Panc1 (cell line): Measurements from ENCODE around the gene CPPED1. TPM values are rescaled to one million over a fixed set of nuclear protein-coding genes. Genes with fewer than 3 reads are reported as not detected.

Source experiments
- ATAC-seq: fragments of 200-7000 bp; cut with Tn5 transposase; 2 replicates; pipeline ENCODE4 v1.9.1; 2020; ENCODE audit warnings: mild to moderate bottlenecking, moderate library complexity
- BruUV-seq: library from RNA; stranded (reverse); fragments of 400-500 nt; replicated peaks from 2 replicates; lab custom pipeline; 2021; lab: Mats Ljungman, UMichigan
- CTCF ChIA-PET: fragments of 300-600 bp; sonication (Branson Sonifier 250); formaldehyde crosslinking; loops from one replicate; lab custom pipeline; 2022; ENCODE audit warnings: antibody characterized with exemption; lab: Charles Lee
- POLR2A ChIA-PET: fragments of 300-600 bp; sonication (Branson Sonifier 250); formaldehyde crosslinking; loops from one replicate; lab custom pipeline; 2022; ENCODE audit warnings: antibody characterized with exemption; lab: Charles Lee
- DNase-seq: peaks from one replicate; pipeline ENCODE4 v3.0.0-alpha.2; 2010; ENCODE audit warnings: low read depth, low spot score
- H3K27ac ChIP-seq: 2 replicates; pipeline ENCODE4 v1.5.1; 2011; ENCODE audit warnings: mild to moderate bottlenecking, low read length, inconsistent platforms
- H3K27me3 ChIP-seq: fragments of 200-500 bp; sonication (Bioruptor generic); 2 replicates; pipeline ENCODE4 v1.6.0; 2014; ENCODE audit warnings: low read length, inconsistent platforms; ENCODE audit not compliant: control insufficient read depth, insufficient read depth
- H3K36me3 ChIP-seq: fragments of 200-500 bp; sonication (Bioruptor generic); 2 replicates; pipeline ENCODE4 v1.5.1; 2014; ENCODE audit warnings: inconsistent platforms, mild to moderate bottlenecking, low read length, moderate library complexity; ENCODE audit not compliant: control insufficient read depth, insufficient read depth
- H3K4me1 ChIP-seq: 2 replicates; pipeline ENCODE4 v1.5.1; 2011; ENCODE audit warnings: inconsistent platforms, mild to moderate bottlenecking, low read length, moderate library complexity; ENCODE audit not compliant: control insufficient read depth, insufficient read depth
- H3K4me3 ChIP-seq, 2 experiments: 2 replicates each; pipeline ENCODE4 v1.5.1; 2011 to 2012; ENCODE audit warnings: low read depth in 2 of 2, low read length in 2 of 2, mild to moderate bottlenecking in 2 of 2, inconsistent platforms in 1 of 2, moderate library complexity in 1 of 2
- H3K9me3 ChIP-seq: fragments of 200-500 bp; sonication (Bioruptor generic); 2 replicates; pipeline ENCODE4 v1.5.1; 2014; ENCODE audit warnings: low read depth, mild to moderate bottlenecking, inconsistent platforms, low read length, moderate library complexity; ENCODE audit not compliant: control insufficient read depth, insufficient read depth
- POLR2AphosphoS5 ChIP-seq: IDR thresholded peaks from 2 replicates; pipeline ENCODE4 v1.6.1; 2012; ENCODE audit warnings: mild to moderate bottlenecking, low read depth, low read length, moderate library complexity
- SIN3A ChIP-seq: IDR thresholded peaks from 2 replicates; pipeline ENCODE4 v1.6.1; 2012; ENCODE audit warnings: low read depth, mild to moderate bottlenecking, low read length, moderate library complexity, borderline replicate concordance; ENCODE audit not compliant: insufficient read depth
- TCF7L2 ChIP-seq: IDR thresholded peaks from 2 replicates; pipeline ENCODE4 v1.6.1; 2011; ENCODE audit warnings: mild to moderate bottlenecking, low read depth, low read length, inconsistent platforms
- in situ Hi-C: cut with HindIII; loops from 2 replicates; pipeline ENCODE4 v1.10.0; 2016; ENCODE audit warnings: low sequenced_read_pairs, low pct_unique_long_range_greater_than_20kb
- intact Hi-C: fragments of 100-400 bp; cut with micrococcal nuclease; formaldehyde crosslinking; loops from one replicate; pipeline ENCODE4 v1.10.0; 2022; ENCODE audit not compliant: unreplicated experiment
- total RNA-seq: library from RNA; stranded (reverse); gene quantifications from one replicate; pipeline ENCODE4 v1.2.1, GENCODE V29; 2021; ENCODE audit not compliant: unreplicated experiment
- TF ChIP-seq, protein P1 (sequence below), 2 experiments: IDR thresholded peaks; 2 replicates each; pipeline ENCODE4 v1.6.1; 2011 to 2012; ENCODE audit warnings: low read depth in 2 of 2, control low read depth in 1 of 2, low read length in 1 of 2, mild to moderate bottlenecking in 1 of 2, moderate library complexity in 1 of 2; ENCODE audit not compliant: insufficient read depth in 1 of 2
- TF ChIP-seq, protein P2 (sequence below): fragments of 450-650 bp; IDR thresholded peaks from 2 replicates; pipeline ENCODE4 v1.5.1; 2017; ENCODE audit warnings: mild to moderate bottlenecking

Gene CPPED1
- total RNA-seq, 1 experiment from 2014 or later, result 12.5 TPM

DNA sequence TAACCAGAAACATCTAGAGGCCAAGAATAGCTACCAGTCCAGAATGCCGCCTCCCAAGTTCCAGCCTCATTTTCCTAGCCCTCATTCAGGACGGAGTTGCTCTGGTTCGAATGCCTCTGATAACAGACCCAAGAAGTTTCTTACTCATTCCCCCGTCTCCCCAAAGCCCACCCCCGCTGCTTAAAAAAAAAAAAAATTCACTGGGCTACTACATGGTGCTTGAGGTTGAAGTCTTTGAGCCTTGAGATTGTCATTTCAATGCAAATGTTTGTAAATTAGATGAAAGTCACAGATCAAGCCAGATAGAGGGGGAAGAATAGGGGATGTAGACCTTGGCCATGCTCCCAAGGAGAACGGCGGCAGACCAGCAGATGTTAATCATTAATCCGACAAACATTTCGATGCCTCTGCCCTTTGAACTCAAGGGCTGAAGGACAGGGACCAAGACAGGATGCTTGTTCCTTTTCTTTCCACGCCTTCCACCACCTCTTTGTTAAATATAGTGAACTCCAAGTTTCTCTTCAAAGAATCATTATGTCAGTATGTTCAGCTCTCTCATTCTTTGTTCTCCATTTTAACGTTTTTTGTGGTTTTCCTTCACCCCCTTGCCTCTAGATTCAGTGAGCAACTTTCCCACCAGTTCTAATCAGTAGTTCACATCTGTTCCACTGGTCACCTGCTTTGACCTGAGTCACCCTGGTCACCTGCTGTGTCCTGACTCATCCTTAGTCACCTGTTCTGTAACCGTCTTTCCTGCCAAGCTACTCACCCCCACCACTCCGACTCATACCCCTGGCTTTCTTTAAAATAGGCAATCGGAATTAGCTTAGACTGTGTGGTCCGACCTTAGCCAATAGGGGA is 190.3 kb downstream of the CPPED1 start:
- Histone ChIP-seq H3K27me3 (no peaks in the 10 kb centered on the region), H3K27ac (no peak overlapping the region), H3K36me3 (no peaks in the 10 kb centered on the region), H3K9me3 (no peaks in the 10 kb centered on the region), H3K4me3 (no peak overlapping the region), H3K4me1 (no peaks in the 10 kb centered on the region)
- ChIA-PET CTCF (no interaction called here), POLR2A (no interaction called here)
- intact Hi-C loops (no loop called here), in situ Hi-C loops (no loop called here)
- peak; percentile 81 for ATAC-seq
- no TSS peak for BruUV-seq
- DNase-seq, result peak; percentile 71
- TF ChIP-seq POLR2AphosphoS5 (no peak), SIN3A (no peak)

GRCh38 chr16:12612598-12613101 is 191.0 kb downstream of the CPPED1 start:
- no peaks in the 10 kb centered on the region for H3K27me3 ChIP-seq
- peak; percentile 55 for ATAC-seq
- intact Hi-C loops, result no loop called here
- no peak overlapping the region for H3K27ac ChIP-seq
- POLR2A ChIA-PET, result no interaction called here
- no peak overlapping the region for H3K4me3 ChIP-seq
- H3K9me3 ChIP-seq, result no peaks in the 10 kb centered on the region
- in situ Hi-C loops, result no loop called here
- no peaks in the 10 kb centered on the region for H3K36me3 ChIP-seq
- BruUV-seq, result no TSS peak
- no peaks in the 10 kb centered on the region for H3K4me1 ChIP-seq
- CTCF ChIA-PET, result no interaction called here
- TF ChIP-seq SIN3A, result no peak
- TF ChIP-seq, protein P1, sequence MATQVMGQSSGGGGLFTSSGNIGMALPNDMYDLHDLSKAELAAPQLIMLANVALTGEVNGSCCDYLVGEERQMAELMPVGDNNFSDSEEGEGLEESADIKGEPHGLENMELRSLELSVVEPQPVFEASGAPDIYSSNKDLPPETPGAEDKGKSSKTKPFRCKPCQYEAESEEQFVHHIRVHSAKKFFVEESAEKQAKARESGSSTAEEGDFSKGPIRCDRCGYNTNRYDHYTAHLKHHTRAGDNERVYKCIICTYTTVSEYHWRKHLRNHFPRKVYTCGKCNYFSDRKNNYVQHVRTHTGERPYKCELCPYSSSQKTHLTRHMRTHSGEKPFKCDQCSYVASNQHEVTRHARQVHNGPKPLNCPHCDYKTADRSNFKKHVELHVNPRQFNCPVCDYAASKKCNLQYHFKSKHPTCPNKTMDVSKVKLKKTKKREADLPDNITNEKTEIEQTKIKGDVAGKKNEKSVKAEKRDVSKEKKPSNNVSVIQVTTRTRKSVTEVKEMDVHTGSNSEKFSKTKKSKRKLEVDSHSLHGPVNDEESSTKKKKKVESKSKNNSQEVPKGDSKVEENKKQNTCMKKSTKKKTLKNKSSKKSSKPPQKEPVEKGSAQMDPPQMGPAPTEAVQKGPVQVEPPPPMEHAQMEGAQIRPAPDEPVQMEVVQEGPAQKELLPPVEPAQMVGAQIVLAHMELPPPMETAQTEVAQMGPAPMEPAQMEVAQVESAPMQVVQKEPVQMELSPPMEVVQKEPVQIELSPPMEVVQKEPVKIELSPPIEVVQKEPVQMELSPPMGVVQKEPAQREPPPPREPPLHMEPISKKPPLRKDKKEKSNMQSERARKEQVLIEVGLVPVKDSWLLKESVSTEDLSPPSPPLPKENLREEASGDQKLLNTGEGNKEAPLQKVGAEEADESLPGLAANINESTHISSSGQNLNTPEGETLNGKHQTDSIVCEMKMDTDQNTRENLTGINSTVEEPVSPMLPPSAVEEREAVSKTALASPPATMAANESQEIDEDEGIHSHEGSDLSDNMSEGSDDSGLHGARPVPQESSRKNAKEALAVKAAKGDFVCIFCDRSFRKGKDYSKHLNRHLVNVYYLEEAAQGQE (IDR thresholded peaks at IDR 0.05; ENCODE audit: insufficient read depth in 1 of 2, low read depth in 2 of 2, low read length in 1 of 2), result no peak
- peak; percentile 39 for DNase-seq

- intact Hi-C loops, result no loop called here
- POLR2A ChIA-PET, result no interaction called here
- Histone ChIP-seq H3K4me1 (no peaks in the 10 kb centered on the region), H3K9me3 (no peaks in the 10 kb centered on the region), H3K27ac (no peak overlapping the region), H3K27me3 (no peaks in the 10 kb centered on the region), H3K36me3 (no peaks in the 10 kb centered on the region), H3K4me3 (no peak overlapping the region)
- CTCF ChIA-PET, result no interaction called here
- DNase-seq (no peak), ATAC-seq (no peak)
- no TSS peak for BruUV-seq
- in situ Hi-C loops, result no loop called here
- TF ChIP-seq POLR2AphosphoS5 (no peak), SIN3A (no peak), TCF7L2 (no peak)
- TF ChIP-seq, protein P2, sequence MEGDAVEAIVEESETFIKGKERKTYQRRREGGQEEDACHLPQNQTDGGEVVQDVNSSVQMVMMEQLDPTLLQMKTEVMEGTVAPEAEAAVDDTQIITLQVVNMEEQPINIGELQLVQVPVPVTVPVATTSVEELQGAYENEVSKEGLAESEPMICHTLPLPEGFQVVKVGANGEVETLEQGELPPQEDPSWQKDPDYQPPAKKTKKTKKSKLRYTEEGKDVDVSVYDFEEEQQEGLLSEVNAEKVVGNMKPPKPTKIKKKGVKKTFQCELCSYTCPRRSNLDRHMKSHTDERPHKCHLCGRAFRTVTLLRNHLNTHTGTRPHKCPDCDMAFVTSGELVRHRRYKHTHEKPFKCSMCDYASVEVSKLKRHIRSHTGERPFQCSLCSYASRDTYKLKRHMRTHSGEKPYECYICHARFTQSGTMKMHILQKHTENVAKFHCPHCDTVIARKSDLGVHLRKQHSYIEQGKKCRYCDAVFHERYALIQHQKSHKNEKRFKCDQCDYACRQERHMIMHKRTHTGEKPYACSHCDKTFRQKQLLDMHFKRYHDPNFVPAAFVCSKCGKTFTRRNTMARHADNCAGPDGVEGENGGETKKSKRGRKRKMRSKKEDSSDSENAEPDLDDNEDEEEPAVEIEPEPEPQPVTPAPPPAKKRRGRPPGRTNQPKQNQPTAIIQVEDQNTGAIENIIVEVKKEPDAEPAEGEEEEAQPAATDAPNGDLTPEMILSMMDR, result no peak
- TF ChIP-seq, protein P1 (IDR thresholded peaks at IDR 0.05; ENCODE audit: insufficient read depth in 1 of 2, low read depth in 2 of 2, low read length in 1 of 2), result no peak
These were observed 191.6 kb downstream of the CPPED1 start for GRCh38 chr16:12611916-12612597.
